HAP-1 (cell line): ENCODE results near the gene TIFAB.
"Not testable (repeated sequence)": the region's sequence is repeated elsewhere in the genome, so short reads cannot be mapped to it uniquely, and the experiment has no call there.

Experiments used
- DNase-seq, 2 experiments: peaks; one replicate each; pipeline ENCODE4 v3.0.0-alpha.2; 2016 to 2020; ENCODE audit warnings: low spot score in 2 of 2
- H3K27me3 ChIP-seq: fragments of 250-450 bp; sonication (Bioruptor Pico); 2 replicates; pipeline ENCODE4 v1.5.1; 2020; ENCODE audit warnings: low read depth, mild to moderate bottlenecking, moderate library complexity
- H3K36me3 ChIP-seq: fragments of 250-450 bp; sonication (Bioruptor Pico); replicated peaks from 2 replicates; pipeline ENCODE4 v1.5.1; 2020; ENCODE audit warnings: mild to moderate bottlenecking
- H3K4me1 ChIP-seq: fragments of 250-450 bp; sonication (Bioruptor Pico); 2 replicates; pipeline ENCODE4 v1.5.1; 2020; ENCODE audit warnings: mild to moderate bottlenecking
- H3K4me3 ChIP-seq: fragments of 250-450 bp; sonication (Bioruptor Pico); 2 replicates; pipeline ENCODE4 v1.5.1; 2020; ENCODE audit warnings: mild to moderate bottlenecking, moderate library complexity
- H3K9me3 ChIP-seq: fragments of 250-450 bp; sonication (Bioruptor Pico); 2 replicates; pipeline ENCODE4 v1.5.1; 2020; ENCODE audit warnings: mild to moderate bottlenecking, moderate library complexity
- in situ Hi-C: fragments of 300-500 bp; cut with MboI; formaldehyde crosslinking; loops from 3 replicates; pipeline ENCODE4 v1.14.3; 2020; ENCODE audit warnings: low sequenced_read_pairs, inconsistent platforms, mixed read lengths

Gene TIFAB, protein sequence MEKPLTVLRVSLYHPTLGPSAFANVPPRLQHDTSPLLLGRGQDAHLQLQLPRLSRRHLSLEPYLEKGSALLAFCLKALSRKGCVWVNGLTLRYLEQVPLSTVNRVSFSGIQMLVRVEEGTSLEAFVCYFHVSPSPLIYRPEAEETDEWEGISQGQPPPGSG

DNA sequence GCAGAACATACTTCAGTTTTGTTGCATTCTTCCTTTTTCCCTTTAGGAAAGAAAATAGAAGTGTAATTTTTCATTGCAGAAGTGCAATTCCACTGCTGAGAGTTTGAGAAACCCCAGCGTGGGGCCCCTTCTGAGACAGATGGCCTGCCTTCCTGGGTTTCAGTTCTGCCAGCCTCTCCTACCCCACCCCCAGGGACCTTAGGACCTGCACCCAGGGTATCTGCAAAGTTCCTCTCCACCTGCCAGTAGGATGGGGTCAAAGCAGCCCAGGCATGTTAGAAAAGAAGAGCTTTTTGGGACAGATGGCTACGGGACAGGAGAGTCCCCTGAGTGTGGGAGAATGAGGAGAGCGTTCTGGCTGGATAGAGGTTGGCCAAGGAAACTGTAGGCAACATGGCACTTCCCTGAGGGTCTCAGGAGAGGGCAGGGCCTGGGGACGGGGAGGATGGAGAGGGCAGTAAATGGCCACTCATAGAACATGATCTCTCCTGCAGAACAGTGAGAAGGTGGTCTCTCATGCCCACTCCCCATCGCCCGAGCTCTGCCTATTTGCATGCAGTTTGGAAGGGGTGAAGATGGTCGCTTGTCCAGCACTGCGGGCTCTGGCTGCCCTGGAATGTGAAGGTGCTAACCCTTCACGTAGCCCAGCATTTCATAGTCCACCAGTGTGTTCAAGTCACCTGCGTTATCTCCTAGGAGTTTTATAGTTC is at the start of gene TIFAB:
Gene TIFAB (minus strand): TSS at position 31 of the 710 bp plus-strand sequence. CDS start 2,412 bp downstream, outside the sequence.
- no peak for DNase-seq
- peaks cover 9% of the 10 kb centered on the region for H3K27me3 ChIP-seq
- H3K4me1 ChIP-seq: no peaks in the 10 kb centered on the region
- H3K36me3 ChIP-seq: no peaks in the 10 kb centered on the region
- in situ Hi-C loops: no loop called here
- H3K9me3 ChIP-seq: no peaks in the 10 kb centered on the region
- H3K4me3 ChIP-seq: no peak within 1 kb of the TSS

DNA sequence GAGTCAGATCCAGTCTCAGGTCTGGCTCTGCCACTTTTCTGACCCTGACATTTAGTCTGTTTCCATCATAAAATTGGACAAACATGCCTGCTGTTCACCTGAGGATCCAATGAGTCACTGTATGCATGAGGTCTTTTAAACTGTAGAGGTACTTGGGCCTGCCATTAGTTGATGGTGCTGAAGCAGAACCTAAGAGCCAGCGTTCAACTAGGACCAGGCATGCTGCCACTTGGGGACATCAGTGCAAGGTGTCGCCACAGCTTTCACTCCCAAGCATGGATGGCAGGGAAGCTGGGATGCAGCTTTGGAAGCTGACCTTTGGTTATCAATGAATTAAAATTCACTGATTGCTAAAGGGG is 46.5 kb upstream of the TIFAB start:
- DNase-seq: no peak
- in situ Hi-C loops: no loop called here
- Histone ChIP-seq H3K27me3 (no peaks in the 10 kb centered on the region), H3K36me3 (no peaks in the 10 kb centered on the region), H3K4me3 (no peak overlapping the region), H3K4me1 (no peaks in the 10 kb centered on the region), H3K9me3 (no peaks in the 10 kb centered on the region)

DNA sequence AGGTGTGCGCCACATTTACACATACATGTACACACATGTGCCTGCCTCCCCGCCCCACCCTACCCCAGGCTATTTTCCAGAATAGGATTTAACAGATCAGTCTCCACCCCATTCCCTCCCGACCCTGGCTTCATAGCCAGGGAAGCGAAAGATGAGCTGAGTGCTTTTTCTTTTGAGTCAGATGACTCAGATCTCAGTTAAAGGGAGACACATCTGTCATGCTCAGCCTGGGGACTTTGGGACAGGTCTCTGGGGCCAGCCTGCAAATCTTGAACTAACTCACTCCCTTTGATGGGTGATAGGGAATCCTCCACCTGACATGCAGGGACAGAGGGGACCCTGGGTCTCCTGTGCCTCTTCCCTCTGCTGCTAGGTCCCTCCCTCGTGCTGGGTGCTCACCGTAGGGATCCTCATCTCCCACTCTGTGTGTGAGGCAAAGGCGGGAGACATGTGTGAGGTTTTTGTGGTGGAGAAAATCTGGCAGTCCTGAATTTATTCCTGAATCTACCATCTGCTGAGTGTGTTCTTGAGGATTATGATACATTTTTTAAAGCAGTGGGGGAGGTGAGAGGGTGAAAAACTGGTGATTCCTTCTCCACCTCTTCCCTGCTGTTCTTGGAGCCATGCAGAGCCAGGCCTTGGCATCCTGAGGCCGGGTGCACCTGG is 46.0 kb upstream of the TIFAB start:
- DNase-seq: no peak
- in situ Hi-C loops: no loop called here
- Histone ChIP-seq H3K4me3 (no peak overlapping the region), H3K36me3 (no peaks in the 10 kb centered on the region), H3K27me3 (no peaks in the 10 kb centered on the region), H3K9me3 (no peaks in the 10 kb centered on the region), H3K4me1 (no peaks in the 10 kb centered on the region)

DNA sequence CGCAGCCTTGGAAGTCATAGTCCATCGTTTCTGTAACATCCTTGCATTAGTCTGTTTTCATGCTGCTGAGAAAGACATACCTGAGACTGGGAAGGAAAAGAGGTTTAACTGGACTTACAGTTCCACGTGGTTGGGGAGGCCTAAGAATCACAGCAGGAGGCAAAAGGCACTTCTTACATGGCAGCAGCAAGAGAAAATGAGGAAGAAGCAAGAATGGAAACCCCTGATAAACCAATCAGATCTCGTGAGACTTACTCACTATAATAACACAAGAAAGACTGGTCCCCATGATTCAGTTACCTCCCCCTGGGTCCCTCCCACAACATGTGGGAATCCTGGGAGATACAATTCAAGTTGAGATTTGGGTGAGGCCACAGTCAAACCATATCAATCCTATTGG is 43.4 kb upstream of the TIFAB start:
- H3K9me3 ChIP-seq, H3K27me3 ChIP-seq, H3K36me3 ChIP-seq, H3K4me3 ChIP-seq, in situ Hi-C loops, DNase-seq, H3K4me1 ChIP-seq: not testable (repeated sequence)

DNA sequence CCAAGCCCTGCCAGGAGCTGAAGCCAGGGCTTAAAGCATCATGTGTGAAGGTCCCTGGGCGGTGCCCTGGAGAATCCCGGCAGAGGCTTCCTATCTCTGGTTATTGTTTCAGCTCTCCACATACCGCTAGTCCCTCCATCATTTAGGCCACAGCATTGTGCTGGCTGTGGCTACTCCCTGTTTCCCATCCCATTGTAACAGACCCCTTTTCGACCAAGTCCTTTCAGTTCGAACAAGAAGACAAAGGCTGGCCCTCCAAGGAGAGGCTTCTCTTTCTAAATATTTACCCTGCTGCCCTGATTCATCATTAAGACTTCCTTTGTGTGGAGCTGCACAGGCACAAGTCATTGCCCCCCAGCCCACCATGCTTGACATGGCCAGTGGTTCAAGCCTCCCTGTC is 42.0 kb upstream of the TIFAB start:
- Histone ChIP-seq H3K27me3 (no peaks in the 10 kb centered on the region), H3K36me3 (no peaks in the 10 kb centered on the region), H3K4me1 (peaks cover 2% of the 10 kb centered on the region), H3K4me3 (no peak overlapping the region), H3K9me3 (no peaks in the 10 kb centered on the region)
- no peak for DNase-seq
- in situ Hi-C loops: no loop called here

DNA sequence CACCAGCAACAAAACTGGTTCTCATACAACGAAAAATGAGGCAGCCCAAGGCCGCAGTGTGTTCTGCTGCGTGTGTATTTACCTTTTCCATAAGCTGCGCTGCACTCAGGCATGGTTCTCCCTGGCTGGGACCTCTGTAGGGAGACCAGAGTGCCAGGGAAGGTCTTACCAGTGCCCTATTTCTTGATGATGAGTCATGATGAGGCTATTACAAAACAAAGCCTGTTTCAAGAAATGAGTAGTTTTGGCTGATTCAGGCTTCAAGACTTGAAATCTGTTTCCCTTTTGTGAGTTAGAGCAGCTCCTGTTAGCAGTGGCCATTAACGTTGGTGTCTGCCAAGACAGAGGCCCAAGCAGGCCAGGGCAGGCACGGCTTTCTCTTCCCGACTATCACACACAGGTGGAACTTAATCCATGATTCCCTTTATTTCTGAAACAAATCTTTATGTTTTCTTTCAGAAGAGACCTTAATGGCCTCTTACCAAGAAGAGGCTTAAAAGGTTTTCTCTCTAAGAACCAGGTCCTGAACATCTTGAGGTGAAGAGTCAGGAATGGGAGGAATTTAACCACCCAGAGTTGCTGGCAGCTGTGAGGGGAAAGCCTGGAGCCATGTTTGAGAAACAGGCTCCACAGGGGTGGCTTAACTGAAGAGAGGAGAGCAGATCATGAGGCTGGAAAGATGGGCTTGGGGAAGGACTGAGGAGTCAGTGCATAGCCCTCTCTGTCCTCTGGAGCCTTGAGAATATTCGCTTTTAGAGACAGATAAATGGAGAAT is 41.4 kb upstream of the TIFAB start:
- Histone ChIP-seq H3K4me1 (peaks cover 4% of the 10 kb centered on the region), H3K4me3 (no peak overlapping the region), H3K27me3 (no peaks in the 10 kb centered on the region), H3K36me3 (no peaks in the 10 kb centered on the region), H3K9me3 (no peaks in the 10 kb centered on the region)
- DNase-seq: no peak
- in situ Hi-C loops: no loop called here

DNA sequence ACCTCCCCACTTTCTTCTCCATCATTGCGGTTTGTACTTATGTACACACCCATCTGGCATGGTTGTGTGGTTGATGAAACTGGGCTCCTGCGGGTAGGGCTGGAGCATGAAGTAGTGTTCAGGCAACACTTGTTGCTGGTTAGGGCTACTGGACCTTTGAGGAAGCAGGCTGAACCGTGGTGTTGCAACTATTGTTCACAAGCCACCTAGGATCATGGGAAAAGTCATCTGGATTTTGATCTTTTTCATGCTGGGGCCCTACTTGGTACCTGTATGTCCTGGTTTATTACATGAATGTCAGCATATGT is 40.1 kb upstream of the TIFAB start:
- Histone ChIP-seq H3K9me3 (no peaks in the 10 kb centered on the region), H3K4me1 (peaks cover 4% of the 10 kb centered on the region), H3K27me3 (no peaks in the 10 kb centered on the region), H3K4me3 (no peak overlapping the region), H3K36me3 (no peaks in the 10 kb centered on the region)
- in situ Hi-C loops: no loop called here
- DNase-seq: no peak

DNA sequence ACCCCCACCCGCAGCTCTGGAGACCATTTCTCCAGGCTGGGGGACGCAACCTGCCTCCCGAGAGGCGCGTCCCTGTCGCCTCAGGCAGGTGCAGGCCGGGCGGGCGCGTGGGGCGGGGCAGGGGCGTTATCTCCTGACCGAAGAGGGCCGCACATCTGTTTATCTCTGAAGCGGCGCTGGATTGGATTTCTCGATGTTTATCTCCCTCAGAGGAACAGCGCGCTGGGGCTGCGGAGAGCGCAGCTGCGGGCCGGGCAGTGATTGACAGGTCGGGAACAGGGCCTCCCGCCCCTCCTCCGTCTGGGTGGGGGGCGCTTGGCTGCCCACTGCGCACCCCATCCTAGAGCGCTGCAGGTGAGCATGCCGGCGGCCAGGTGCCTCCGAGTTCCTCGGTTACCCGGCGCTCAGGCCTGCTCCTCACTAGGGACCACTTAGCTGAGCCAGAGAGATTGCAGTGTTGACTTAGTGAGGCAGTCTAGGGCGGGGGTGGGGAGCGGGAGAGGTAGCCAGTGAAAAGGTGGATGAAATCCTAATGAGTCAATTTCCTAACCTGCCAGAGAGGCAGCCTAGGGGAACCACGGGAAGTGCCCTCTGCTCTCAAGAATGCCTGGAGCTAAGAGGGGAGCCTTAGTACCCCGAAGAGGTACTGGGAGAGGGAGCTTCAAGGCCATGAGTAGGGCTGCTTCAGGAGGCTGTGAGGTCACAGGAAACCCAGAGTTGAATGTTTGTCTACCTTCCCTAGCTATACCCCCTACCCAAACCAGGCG is 39.6 kb upstream of the TIFAB start:
- no peaks in the 10 kb centered on the region for H3K9me3 ChIP-seq
- H3K27me3 ChIP-seq: no peaks in the 10 kb centered on the region
- no peak for DNase-seq
- no peak overlapping the region for H3K4me3 ChIP-seq
- H3K36me3 ChIP-seq: no peaks in the 10 kb centered on the region
- in situ Hi-C loops: no loop called here
- H3K4me1 ChIP-seq: peaks cover 4% of the 10 kb centered on the region

DNA sequence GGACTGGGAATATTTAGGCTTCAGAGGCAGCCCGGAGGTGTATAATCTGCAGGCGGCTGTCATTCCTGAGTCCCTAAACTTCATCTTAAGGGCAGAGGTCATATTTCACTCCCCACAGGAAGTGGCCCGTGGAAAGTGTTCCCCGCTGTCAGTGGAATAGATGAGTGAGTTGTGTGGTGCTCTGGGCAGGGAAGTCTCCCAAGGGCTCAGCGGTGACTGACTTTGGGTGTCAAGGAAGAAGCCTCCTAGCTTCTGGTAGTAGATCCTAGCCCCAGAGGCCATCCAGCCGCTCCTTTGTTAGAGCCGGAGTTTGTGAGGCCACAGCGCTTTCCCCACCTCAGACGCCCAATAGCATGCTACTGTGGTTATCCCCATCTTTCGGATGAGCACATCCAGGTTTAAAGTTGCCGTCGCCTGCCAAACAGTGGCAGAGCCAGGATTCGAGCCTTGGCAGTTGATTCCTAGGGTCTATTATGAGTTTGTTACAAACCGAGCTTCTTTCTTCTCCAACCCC is 38.9 kb upstream of the TIFAB start:
- in situ Hi-C loops: no loop called here
- Histone ChIP-seq H3K4me1 (peaks cover 4% of the 10 kb centered on the region), H3K36me3 (no peaks in the 10 kb centered on the region), H3K9me3 (no peaks in the 10 kb centered on the region), H3K4me3 (no peak overlapping the region), H3K27me3 (no peaks in the 10 kb centered on the region)
- DNase-seq: no peak

DNA sequence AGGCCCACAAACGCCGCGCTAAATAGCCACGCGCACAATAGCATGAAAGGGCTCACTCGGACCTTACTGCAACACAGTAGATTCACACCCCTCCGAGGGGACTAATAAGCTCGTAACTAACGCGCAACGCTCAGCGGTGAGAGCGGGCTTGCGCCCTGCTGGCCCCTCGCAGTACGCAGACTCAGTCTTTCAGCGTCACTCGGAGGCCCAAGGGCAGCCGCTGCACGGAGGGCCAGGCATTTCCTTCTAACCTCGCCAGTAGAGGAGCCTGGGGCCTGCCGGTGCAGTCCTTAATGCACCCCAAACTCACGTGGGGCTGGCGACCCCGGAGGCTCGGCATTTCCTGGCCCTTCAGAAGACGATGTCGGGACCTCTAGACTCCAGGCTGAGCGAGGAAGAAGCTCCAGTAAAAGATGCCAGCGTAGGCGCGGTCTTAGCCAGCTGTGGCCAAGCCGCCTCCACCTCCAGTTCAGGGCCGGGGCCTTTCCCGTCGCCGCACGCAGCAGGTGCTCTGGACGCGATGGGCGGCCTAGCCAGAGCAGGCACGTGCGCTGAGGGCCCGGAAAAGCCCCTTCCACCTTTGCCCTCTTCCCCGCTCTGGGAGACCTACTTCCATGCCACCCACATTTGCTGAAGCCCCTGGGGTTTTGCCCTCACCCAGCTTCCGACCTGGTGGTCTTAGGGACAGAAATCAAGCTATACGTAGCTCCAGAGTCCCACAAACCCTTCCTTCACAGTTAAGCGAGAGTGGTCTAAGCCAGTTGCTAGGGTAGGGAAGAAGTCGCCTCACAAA is 38.3 kb upstream of the TIFAB start:
- Histone ChIP-seq H3K4me3 (no peak overlapping the region), H3K27me3 (no peaks in the 10 kb centered on the region), H3K36me3 (no peaks in the 10 kb centered on the region), H3K4me1 (peaks cover 4% of the 10 kb centered on the region), H3K9me3 (no peaks in the 10 kb centered on the region)
- DNase-seq: no peak
- in situ Hi-C loops: no loop called here

DNA sequence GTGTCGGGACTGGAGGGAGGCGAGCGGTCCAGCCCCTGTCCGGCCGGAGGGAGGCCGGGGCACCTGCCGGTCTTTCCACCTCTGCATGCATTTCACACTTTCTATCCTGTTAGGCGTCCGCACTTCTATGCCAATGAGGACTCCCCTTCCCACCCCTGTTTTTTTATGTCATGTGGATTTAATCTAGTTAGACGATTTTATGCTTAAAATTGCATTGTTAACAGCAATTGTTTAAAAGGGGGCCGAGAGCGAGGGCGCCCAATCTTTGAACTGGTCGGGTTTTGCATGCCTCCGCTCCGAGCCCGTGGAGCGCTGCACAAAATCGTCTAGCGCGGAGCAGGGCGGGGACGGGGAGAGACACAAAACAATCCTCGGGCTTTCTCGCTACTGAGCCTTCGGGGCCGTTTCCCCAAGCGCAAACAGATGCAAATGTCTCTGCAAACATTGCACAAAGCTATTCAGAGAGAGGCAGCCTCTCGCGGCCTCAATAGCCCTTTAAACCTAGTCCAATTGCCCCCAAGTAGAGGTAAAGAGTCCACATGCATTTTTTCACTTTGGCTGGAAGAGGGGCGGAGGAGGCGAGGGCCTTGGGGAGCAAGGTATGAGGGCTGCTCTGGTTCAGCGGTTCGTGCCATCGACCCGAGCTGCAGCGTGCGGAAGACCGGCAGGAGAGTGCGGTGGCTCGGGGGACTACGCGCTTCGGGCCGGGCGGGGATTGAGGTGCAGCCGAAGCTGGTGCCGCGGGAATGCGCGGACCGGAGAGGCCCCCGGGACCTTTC is 37.5 kb upstream of the TIFAB start:
- Histone ChIP-seq H3K9me3 (no peaks in the 10 kb centered on the region), H3K4me3 (no peak overlapping the region), H3K4me1 (peaks cover 4% of the 10 kb centered on the region), H3K27me3 (no peaks in the 10 kb centered on the region), H3K36me3 (no peaks in the 10 kb centered on the region)
- DNase-seq: peak in 1 of 2 experiments; percentile 38
- in situ Hi-C loops: no loop called here

DNA sequence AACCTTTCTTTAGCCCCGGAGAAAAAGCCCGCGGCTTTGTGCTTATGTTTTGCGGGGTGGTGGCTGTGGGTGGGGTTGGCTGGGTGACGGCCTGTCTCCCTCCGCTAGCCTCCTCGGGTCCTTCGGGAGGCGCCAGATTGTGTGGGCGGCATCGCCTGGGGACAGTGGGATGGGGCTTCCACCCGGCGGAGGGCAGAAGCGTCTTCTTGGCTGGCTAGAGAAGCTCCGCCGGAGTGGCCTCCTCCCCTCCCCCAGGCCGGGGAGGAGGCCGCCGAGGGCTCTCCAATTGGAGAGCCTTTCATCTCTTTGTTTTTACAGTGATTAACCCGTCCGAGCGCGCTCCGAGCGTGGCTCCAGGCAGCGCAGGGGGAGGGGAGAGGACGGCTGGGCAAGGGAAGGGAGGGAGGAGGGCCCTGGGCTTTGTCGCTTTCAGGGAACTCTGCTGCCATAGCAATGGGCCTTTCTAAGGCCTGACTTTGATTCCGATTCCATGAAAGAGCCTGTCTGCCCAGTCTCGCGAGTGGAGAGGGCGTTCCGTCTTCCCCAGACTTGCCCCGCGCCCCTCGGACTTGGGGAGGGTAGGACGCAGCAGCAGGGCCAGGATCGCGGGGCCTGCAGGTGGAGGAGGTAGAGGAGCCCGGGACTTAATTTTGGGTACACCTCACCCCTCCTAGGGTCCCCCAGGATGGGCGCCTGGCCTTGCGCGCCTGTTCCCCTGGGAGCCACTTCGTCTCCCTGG is 36.7 kb upstream of the TIFAB start:
- in situ Hi-C loops: no loop called here
- Histone ChIP-seq H3K27me3 (no peaks in the 10 kb centered on the region), H3K4me3 (no peak overlapping the region), H3K36me3 (no peaks in the 10 kb centered on the region), H3K9me3 (no peaks in the 10 kb centered on the region), H3K4me1 (peaks cover 4% of the 10 kb centered on the region)
- peak; percentile 14 to 73 for DNase-seq
